HG03469 (cell line): ENCODE results near the gene LIME1.

Experiments used
- ATAC-seq: cut with Tn5 transposase; IDR thresholded peaks from one replicate; pipeline ENCODE4 v1.9.1; 2021; ENCODE audit warnings: mild to moderate bottlenecking, moderate library complexity, moderate number of reproducible peaks; ENCODE audit not compliant: unreplicated experiment

The LIME1 gene

DNA sequence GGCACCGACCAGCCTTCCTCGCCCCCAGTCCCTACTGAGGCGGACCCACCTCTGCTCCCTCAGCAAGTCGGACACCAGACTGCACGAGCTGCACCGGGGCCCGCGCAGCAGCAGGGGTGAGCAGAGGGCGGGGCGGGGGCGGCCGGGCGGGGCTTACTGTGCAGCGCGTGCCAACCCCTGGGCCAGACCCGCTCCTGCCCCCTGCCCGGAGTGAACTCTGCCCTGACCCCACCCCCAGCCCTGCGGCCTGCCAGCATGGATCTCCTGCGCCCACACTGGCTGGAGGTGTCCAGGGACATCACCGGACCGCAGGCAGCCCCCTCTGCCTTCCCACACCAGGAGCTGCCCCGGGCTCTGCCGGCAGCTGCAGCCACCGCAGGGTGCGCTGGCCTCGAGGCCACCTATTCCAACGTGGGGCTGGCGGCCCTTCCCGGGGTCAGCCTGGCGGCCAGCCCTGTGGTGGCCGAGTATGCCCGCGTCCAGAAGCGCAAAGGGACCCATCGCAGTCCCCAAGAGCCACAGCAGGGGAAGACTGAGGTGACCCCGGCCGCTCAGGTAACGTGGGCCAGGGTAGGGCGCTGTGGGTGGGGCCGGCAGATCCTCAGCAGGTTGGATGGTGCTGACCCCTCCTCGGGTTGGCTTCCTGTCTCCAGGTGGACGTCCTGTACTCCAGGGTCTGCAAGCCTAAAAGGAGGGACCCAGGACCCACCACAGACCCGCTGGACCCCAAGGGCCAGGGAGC lies 1.7 kb downstream of the LIME1 start:
- no peak for ATAC-seq

DNA sequence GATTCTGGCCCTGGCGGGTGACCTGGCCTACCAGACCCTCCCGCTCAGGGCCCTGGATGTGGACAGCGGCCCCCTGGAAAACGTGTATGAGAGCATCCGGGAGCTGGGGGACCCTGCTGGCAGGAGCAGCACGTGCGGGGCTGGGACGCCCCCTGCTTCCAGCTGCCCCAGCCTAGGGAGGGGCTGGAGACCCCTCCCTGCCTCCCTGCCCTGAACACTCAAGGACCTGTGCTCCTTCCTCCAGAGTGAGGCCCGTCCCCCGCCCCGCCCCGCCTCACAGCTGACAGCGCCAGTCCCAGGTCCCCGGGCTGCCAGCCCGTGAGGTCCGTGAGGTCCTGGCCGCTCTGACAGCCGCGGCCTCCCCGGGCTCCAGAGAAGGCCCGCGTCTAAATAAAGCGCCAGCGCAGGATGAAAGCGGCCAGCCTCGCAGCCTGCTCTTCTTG lies 2.2 kb downstream of the LIME1 start:
- ATAC-seq = no peak

DNA sequence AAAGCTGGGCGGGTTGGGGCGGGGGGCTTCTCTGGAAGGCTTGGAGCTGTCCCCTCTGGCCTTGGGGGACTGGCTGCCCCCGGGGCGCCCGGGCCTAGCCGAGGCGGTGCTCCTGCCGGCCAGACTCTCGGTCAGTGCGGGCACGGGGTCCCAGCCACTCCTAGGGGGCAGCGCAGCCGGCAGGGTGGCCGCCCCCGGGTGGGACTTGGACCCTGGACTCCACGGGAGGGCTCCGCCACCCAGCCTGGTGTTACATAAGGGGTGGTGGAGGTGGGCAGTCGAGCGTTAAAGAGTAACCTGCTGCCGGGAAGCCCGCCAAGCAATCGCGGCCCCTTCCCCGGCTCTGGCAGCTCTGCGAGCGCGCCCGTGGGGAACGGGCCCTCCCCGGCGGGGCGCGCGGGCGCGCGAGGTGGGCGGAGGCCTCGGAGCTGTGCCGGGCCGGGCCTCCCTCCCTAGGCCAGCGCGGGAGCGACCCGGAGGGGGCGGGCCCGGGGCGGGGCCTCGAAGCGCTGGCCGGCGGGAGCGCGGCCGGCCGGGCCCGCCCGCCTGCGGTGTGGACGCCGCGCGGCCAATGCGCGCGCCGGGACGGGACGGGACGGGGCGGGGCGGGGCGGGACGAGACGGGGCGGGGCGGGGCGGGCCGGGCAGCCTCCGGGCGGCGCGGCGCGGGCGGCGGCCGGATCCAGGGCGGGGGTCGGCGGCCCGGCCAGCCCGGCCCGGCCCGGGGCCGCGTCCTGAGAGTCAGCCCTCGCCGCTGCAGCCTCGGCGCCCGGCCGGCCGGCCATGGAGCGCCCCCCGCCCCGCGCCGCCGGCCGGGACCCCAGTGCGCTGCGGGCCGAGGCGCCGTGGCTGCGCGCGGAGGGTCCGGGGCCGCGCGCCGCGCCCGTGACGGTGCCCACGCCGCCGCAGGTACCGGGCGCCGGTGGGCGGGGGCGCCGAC lies 2.9 kb downstream of the LIME1 start, which contains the start of gene SLC2A4RG:
TSS of gene SLC2A4RG (plus strand) at position 647 of the 940 bp plus-strand sequence. CDS start at position 784, 137 bp downstream.
- peak; percentile 29 for ATAC-seq

DNA sequence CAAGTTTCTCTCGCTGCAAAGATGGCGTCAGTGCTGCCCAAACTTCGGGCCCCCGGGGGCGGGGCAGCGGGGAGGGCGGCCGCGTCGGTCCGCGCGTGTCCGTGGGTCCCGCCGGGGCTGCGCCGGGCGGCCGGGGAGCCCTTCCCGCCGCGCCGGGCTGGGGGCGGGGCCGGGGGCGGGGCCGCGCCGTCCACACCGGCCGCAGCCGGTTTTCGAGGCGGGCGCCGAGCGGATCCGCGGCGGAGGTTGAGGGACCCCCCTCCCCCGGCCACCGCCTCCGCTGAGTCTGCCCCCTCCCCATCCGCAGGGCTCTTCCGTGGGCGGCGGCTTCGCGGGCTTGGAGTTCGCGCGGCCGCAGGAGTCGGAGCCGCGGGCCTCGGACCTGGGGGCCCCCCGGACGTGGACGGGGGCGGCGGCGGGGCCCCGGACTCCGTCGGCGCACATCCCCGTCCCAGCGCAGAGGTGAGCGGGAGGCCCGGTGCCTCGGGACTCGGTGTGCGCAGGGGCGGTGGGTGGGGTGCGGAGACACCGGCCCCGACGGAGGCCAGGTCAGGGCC lies 3.7 kb downstream of the LIME1 start:
- peak; percentile 6 for ATAC-seq

DNA sequence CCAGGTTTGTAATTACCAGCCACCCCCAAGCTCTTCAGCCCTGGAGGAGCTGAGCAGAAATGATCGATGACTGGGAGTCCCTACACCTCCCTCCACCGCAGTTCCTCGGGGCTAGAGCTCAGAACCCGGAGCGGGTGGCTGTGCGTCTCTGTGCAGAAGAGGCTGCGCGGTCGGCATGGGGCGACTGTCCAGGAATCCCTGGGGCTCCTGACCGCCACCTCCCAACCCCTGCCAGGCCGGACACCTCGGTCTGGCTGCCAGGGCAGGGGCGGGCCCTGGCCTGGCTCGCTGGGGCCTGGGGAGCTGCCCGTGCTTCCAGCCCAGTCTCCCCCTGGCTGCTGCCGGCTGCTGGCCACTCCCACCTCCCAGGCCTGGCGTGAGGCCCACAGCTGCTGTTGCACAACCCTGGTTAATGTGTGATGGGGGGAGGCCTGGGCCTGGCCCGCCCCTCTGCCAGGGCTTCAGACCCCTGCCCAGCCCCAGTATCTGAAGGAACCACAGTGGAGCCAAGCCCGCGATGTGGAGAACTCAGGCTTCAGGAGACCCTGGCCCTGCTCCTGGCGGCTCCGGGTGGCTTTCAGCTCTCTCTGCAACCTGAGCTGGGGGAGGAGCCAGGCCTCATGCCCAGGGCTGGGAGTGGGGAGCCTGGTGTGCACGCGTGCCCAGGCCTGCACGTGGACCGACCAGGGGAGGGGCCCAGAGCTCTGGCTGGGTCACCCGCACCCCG lies 4.3 kb downstream of the LIME1 start:
- ATAC-seq = no peak

DNA sequence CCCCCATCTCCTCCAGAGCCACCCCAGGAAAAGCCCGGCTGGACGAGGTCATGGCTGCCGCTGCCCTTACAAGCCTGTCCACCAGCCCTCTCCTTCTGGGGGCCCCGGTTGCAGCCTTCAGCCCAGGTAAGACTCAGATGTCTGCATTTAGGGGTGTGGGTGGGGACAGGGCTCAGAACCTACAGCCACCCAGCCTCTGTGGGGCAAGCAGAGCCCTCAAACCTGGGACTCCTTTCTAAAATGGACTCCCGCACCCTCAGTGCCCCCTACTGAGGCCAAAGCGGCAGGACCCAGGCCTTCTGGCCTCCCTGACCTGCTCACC lies 4.9 kb downstream of the LIME1 start:
- ATAC-seq = no peak

DNA sequence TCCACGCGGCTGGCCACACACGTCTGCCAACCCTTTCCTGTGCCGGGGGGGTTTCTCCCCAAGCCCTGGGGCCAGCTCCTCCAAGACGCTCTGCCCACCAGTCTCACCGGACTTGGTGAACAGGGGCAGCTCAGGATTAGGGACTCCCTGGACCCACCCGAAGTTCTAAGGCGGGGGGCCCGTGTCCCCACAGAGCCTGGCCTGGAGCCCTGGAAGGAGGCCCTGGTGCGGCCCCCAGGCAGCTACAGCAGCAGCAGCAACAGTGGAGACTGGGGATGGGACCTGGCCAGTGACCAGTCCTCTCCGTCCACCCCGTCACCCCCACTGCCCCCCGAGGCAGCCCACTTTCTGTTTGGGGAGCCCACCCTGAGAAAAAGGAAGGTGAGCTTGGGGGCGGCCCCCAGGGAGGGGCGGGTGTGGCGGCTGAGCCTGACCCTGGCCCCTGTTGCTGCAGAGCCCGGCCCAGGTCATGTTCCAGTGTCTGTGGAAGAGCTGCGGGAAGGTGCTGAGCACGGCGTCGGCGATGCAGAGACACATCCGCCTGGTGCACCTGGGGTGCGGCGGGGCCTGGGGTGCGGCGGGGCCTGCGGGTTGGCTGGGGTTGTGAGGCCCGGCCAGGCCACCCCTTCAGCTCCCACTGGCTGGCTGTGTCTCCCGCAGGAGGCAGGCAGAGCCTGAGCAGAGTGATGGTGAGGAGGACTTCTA lies 5.4 kb downstream of the LIME1 start:
- ATAC-seq = no peak

DNA sequence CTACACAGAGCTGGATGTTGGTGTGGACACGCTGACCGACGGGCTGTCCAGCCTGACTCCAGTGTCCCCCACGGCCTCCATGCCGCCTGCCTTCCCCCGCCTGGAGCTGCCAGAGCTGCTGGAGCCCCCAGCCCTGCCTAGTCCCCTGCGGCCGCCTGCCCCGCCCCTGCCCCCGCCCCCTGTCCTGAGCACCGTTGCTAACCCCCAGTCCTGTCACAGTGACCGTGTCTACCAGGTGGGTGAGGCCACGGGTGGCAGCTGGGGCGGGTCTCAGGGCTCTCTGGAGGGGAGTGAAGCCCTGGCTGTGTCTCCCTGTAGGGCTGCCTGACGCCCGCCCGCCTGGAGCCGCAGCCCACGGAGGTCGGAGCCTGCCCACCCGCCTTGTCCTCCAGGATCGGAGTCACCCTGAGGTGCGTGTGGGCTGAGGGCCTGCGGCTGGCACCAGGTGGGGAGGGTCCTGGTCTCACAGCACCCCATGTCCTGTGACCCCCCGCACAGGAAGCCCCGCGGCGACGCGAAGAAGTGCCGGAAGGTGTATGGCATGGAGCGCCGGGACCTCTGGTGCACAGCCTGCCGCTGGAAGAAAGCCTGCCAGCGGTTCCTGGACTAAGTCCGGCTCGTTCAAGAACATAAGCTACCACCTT lies 6.0 kb downstream of the LIME1 start:
- no peak for ATAC-seq

DNA sequence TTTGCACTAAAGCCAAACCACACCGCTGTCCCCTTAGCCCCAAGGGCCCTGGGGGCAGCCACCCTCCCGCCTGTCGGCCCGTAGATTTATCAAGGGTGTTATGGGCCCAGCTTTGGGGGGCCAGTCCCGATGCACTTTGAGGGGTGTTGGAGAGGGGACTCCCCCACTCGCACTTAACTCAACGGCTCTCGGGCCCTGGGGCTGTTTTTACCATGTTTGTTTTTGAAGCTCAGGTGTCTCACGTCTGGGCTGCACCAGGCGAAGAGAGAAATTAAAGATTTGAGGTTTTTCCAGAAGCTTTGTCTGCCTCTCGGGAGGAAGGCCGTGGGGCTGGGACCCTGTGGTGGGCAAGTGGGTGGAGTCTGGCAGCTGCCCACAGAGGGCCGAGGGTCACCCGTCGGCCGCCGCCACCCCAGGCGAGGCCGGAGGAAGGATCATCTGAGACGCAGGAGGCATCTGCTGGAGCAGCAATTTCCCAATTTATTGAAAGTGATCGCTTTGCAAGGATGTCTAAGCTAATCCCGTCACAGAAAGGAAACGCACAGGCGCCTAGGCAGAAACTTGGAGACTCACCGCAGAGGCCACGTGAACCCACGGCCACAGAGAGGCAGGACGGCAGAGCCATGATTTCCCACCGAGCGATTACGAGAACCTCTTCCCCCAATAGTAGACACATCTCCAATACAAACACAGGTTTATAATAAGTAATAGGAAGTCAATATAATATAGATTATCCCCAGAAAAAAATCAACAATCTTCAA lies 6.9 kb downstream of the LIME1 start:
- no peak for ATAC-seq

DNA sequence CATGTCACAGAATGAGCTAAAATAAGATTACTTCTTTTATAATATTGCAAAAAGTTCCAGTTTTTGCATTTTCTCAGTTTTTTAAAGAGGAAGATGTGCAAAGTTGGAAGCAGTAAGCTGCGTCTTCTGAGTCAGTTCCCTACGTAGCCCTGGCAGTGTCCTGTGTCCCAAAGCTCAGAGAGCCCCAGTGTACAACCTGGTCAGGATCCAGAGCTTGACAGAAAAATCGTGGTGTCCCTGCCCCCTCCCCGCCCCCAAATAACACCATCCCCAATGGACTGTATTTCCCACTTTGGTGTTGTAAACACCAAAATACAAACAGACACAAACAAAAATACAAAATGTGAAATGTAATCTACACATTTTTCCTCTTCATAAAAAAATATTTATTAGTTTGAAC lies 7.7 kb downstream of the LIME1 start:
- no peak for ATAC-seq

DNA sequence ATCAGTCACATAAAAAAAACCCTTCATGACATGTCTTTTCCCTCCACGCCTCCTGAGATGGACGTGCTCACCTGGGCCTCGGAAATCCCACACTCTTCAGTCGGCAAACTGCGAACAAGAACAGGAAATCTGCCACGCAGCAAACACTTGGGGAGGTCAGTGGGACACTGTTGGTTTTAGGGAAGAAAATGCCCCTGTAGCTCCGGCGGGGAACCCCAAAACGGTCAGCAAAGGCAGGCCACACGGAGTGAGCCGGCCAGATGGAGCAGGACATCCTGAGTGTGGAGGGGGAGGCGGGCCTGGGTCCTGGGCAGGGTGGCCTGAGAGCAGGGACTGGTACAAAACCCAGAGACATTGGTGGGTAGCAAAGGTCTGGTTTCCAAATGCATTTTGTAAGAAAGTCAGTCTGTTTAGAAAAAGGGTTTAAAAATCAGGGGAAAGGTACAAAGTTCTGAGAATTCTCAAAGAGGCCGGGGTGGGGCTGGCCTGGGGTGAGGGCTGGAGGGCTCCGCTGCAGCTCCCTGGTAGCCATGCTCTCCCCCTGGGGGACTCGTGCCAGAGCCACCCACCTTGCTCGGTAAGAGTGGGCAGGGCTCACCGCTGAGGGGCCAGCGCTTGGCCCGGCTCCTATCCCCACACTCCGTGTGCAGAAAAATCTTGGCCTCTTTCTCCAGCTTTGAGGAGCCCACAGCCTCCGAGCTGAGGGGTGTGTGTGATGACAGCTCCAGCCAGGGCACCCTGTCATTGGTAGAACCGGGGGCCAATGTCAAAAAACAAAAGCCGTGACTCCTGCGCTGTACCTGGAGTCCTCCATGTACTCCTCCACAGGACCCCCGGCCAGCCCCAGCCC lies 8.3 kb downstream of the LIME1 start:
- ATAC-seq = no peak

DNA sequence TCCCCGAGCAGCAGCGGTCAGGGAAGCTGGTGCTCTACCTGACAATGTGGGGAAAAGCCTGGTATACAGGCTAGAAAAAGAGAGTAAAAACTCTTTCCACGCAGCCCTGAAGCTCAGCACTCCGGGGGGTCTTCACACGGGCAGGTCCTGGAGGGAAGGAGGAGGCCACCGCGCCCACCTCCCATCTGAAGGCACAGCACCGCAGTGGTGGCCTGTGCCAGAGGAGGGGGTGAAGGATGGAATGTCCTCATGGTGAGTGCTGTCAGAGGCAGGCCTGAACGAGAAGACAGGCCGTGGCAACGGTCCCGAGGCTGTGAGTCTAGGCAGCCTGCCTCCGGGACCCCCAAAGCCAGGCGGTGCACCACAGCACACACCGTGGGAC lies 9.0 kb downstream of the LIME1 start:
- ATAC-seq = no peak

DNA sequence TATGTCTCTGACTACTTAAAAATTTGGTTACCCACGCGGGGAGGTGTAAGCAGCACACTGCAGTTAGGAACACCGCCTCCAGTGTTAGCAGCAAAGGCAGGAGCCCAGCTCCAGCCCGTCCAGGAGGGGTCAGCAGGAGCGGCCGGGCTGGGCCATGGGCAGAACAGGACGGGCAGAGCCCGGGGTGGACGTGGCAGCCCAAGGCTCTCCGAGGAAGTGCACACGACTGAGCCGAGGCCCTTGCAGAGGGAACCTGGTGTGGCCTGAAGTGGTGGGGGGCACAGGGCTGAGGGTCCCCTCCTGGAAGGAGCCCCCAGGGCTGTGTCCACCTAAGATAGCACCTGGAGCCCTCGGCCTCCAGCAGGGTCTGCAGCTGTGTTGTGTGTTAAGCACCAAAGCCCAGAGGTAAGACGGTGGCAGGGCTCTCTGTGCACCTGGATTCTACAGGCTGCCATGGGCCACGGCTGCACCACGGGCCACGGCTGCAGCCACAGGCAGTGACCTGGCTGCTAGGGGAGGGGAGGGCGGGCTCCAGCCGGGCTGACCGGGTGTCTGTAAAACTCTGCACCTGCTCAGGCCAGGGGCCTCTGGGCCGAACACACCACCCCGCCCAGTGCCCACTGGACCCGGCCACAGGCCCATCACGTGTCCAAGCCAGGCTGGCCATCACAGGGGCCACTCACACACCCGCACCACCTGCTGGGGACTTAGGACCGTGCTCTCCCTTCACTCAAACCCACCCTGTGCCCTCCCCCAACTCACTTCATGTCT lies 9.7 kb downstream of the LIME1 start:
- no peak for ATAC-seq

DNA sequence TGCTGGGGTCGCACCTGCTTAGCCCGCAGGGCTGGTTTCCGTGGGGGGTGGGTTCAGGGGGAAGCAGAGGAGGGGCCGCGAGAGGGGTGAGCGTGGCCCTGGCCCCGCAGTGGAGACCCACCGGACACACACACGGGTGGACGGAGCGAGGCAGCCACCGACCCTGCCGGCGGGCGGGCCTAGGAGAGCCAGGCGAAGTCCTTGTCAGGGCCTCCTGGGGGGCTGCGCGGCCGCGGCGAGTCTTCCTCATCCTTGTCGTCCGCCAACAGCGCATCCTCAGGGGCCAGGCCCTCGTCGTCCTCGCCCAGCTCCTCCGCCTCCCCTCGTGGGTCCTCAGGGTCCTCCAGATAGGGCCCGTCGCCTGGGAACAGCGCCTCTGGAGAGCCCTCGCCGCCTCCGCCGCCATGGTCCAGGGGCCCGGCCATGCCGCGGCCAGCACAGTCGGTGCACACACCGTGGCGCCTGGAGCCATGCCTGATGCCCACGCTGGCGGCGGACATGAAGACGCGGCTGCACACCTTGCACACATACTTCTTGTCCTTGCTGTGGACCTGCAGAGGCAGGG lies 10.4 kb downstream of the LIME1 start:
- ATAC-seq = no peak

DNA sequence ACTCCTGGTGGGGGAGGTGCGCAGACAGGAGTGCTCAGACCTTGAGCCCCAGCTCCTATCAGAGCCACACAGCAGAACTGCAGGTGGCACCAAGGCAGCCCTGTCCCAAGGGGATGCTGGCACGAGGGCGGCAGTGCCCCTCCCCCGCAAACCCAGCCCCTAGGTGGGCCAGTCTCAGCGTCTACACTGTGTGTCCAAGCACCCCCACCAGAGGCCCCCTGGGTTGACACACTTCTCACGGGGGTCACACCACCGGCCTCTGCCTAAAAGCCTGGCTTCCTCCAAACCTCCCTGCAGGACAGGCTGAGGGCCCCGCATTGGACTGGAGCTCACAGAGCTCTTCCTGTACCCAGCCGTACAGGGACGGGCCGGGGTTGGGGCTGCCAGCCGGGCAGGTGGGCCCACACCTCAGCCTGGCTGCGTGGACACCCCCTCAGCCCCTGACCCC lies 11.2 kb downstream of the LIME1 start:
- no peak for ATAC-seq

DNA sequence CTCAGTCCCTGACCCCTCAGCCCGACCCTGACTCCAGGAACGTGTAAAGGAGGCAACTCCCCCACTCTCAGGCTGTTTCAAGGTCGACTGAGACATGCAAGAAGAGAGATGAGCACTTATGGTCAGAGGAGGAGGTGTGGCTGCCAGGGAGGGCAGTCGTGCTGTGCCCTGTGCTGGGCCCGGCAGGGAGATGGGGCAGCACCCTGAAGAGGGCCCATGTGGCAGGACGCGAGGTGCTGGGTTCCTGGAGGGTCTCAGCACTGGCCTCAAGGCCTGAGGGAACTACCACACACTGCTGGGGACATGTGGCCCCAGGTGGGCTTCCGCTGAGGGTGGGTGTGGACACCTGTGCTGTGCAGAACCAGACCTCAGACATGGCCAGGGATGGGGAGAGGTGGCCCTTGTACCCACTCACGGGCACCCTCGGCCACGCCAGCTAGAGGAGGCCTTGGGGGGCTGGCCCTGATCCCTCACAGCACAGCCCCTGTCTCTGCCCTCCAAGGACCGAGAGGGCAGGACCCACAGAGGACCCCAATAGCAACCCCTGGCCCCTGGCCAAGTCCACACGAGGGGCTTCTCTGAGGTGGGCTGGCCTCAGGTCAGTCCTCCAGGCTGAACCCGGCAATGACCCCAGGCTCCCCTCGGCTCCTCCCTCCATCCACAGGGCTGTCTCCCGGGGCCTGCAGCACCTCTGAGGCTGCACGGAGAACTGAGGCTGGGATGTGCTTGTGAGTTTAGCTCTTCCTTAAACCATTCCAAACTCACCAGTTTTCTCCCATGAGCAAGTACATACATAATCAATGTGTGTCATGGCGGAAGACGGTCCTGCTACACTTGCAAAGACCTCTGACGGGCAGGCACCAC lies 11.8 kb downstream of the LIME1 start:
- no peak for ATAC-seq
